ENCODE data around the gene CD40. TPM values are rescaled to one million over a fixed set of nuclear protein-coding genes. Genes with fewer than 3 reads are reported as not detected.

The CD40 gene
- total RNA-seq, 1 experiment from 2014 or later, result 6.3 TPM

- Histone ChIP-seq H3K9ac (ENCODE audit: low read length) (no peak overlapping the region), H2AFZ (ENCODE audit: low read length) (no peak overlapping the region), H3K27ac (ENCODE audit: low read length) (no peak overlapping the region), H4K20me1 (ENCODE audit: insufficient read depth, low read depth, low read length) (no peaks in the 10 kb centered on the region; the same call in 1 of the 2 replicates), H3K36me3 (ENCODE audit: insufficient read depth, low read length) (no peaks in the 10 kb centered on the region), H3K27me3 (ENCODE audit: low read length) (0 out of 2 replicates have a peak, but pooled peaks cover 3% of the 10 kb centered on the region), H3K4me1 (ENCODE audit: low read length) (peaks cover 3% of the 10 kb centered on the region; the same call in 1 of the 2 replicates), H3K79me2 (ENCODE audit: low read length) (no peaks in the 10 kb centered on the region), H3K9me3 (ENCODE audit: low read length) (no peaks in the 10 kb centered on the region), H3K4me3 (ENCODE audit: low read length) (no peak overlapping the region), H3K4me2 (ENCODE audit: low read depth, low read length, poor library complexity, severe bottlenecking) (no peak overlapping the region), H3K9me2 (replicated peaks; ENCODE audit: insufficient read depth, low read length) (no peaks in the 10 kb centered on the region)
- DNase-seq, result peak; percentile 65
These were observed 10.4 kb downstream of the CD40 start for GRCh38 chr20:46128310-46129151.

- Histone ChIP-seq H3K4me1 (ENCODE audit: low read length) (peaks cover 3% of the 10 kb centered on the region; the same call in 1 of the 2 replicates), H3K9me3 (ENCODE audit: low read length) (no peaks in the 10 kb centered on the region), H3K9me2 (replicated peaks; ENCODE audit: insufficient read depth, low read length) (no peaks in the 10 kb centered on the region), H2AFZ (ENCODE audit: low read length) (no peak overlapping the region), H3K9ac (ENCODE audit: low read length) (no peak overlapping the region), H3K79me2 (ENCODE audit: low read length) (no peaks in the 10 kb centered on the region), H4K20me1 (ENCODE audit: insufficient read depth, low read depth, low read length) (no peaks in the 10 kb centered on the region; the same call in 1 of the 2 replicates), H3K36me3 (ENCODE audit: insufficient read depth, low read length) (no peaks in the 10 kb centered on the region), H3K27ac (ENCODE audit: low read length) (no peak overlapping the region), H3K4me3 (ENCODE audit: low read length) (no peak overlapping the region), H3K4me2 (ENCODE audit: low read depth, low read length, poor library complexity, severe bottlenecking) (no peak overlapping the region), H3K27me3 (ENCODE audit: low read length) (0 out of 2 replicates have a peak, but pooled peaks cover 3% of the 10 kb centered on the region)
- DNase-seq, result no peak
These were observed 11.9 kb downstream of the CD40 start for GRCh38 chr20:46129955-46130481.

- H3K4me3 ChIP-seq (ENCODE audit: low read length), result no peak overlapping the region
- no peak for DNase-seq
- H3K9me2 ChIP-seq (replicated peaks; ENCODE audit: insufficient read depth, low read length), result no peaks in the 10 kb centered on the region
- peaks cover 3% of the 10 kb centered on the region; the same call in 1 of the 2 replicates for H3K4me1 ChIP-seq (ENCODE audit: low read length)
- H3K4me2 ChIP-seq (ENCODE audit: low read depth, low read length, poor library complexity, severe bottlenecking), result no peak overlapping the region
- H3K79me2 ChIP-seq (ENCODE audit: low read length), result no peaks in the 10 kb centered on the region
- H3K27me3 ChIP-seq (ENCODE audit: low read length), result 0 out of 2 replicates have a peak, but pooled peaks cover 3% of the 10 kb centered on the region
- H3K9me3 ChIP-seq (ENCODE audit: low read length), result no peaks in the 10 kb centered on the region
- no peaks in the 10 kb centered on the region; the same call in 1 of the 2 replicates for H4K20me1 ChIP-seq (ENCODE audit: insufficient read depth, low read depth, low read length)
- H3K36me3 ChIP-seq (ENCODE audit: insufficient read depth, low read length), result no peaks in the 10 kb centered on the region
- H3K27ac ChIP-seq (ENCODE audit: low read length), result no peak overlapping the region
- no peak overlapping the region for H3K9ac ChIP-seq (ENCODE audit: low read length)
- H2AFZ ChIP-seq (ENCODE audit: low read length), result no peak overlapping the region
These were observed 12.4 kb downstream of the CD40 start for GRCh38 chr20:46130534-46130933.

GRCh38 chr20:46131396-46131795 lies 13.3 kb downstream of the CD40 start:
- H3K36me3 ChIP-seq (ENCODE audit: insufficient read depth, low read length), result no peaks in the 10 kb centered on the region
- H3K27ac ChIP-seq (ENCODE audit: low read length), result no peak overlapping the region
- no peak for DNase-seq
- no peak overlapping the region for H2AFZ ChIP-seq (ENCODE audit: low read length)
- no peaks in the 10 kb centered on the region for H3K9me2 ChIP-seq (replicated peaks; ENCODE audit: insufficient read depth, low read length)
- H3K79me2 ChIP-seq (ENCODE audit: low read length), result no peaks in the 10 kb centered on the region
- H4K20me1 ChIP-seq (ENCODE audit: insufficient read depth, low read depth, low read length), result no peaks in the 10 kb centered on the region; the same call in 1 of the 2 replicates
- H3K4me1 ChIP-seq (ENCODE audit: low read length), result peaks cover 3% of the 10 kb centered on the region; the same call in 1 of the 2 replicates
- H3K9ac ChIP-seq (ENCODE audit: low read length), result no peak overlapping the region
- no peaks in the 10 kb centered on the region for H3K9me3 ChIP-seq (ENCODE audit: low read length)
- 0 out of 2 replicates have a peak, but pooled peaks cover 3% of the 10 kb centered on the region for H3K27me3 ChIP-seq (ENCODE audit: low read length)
- H3K4me2 ChIP-seq (ENCODE audit: low read depth, low read length, poor library complexity, severe bottlenecking), result no peak overlapping the region
- H3K4me3 ChIP-seq (ENCODE audit: low read length), result no peak overlapping the region

GRCh38 chr20:46132705-46133120 lies 14.6 kb downstream of the CD40 start:
- Histone ChIP-seq H3K27ac (ENCODE audit: low read length) (no peak overlapping the region), H3K4me2 (ENCODE audit: low read depth, low read length, poor library complexity, severe bottlenecking) (no peak overlapping the region), H3K9me2 (replicated peaks; ENCODE audit: insufficient read depth, low read length) (no peaks in the 10 kb centered on the region), H4K20me1 (ENCODE audit: insufficient read depth, low read depth, low read length) (no peaks in the 10 kb centered on the region), H3K27me3 (ENCODE audit: low read length) (0 out of 2 replicates have a peak, but pooled peaks cover 3% of the 10 kb centered on the region), H2AFZ (ENCODE audit: low read length) (no peak overlapping the region), H3K9me3 (ENCODE audit: low read length) (no peaks in the 10 kb centered on the region), H3K36me3 (ENCODE audit: insufficient read depth, low read length) (no peaks in the 10 kb centered on the region), H3K9ac (ENCODE audit: low read length) (no peak overlapping the region), H3K79me2 (ENCODE audit: low read length) (no peaks in the 10 kb centered on the region), H3K4me3 (ENCODE audit: low read length) (no peak overlapping the region), H3K4me1 (ENCODE audit: low read length) (peaks cover 3% of the 10 kb centered on the region; the same call in 1 of the 2 replicates)
- DNase-seq, result peak; percentile 90

- H3K27ac ChIP-seq (ENCODE audit: low read length), result no peak overlapping the region
- no peaks in the 10 kb centered on the region for H3K9me2 ChIP-seq (replicated peaks; ENCODE audit: insufficient read depth, low read length)
- H3K27me3 ChIP-seq (ENCODE audit: low read length), result 0 out of 2 replicates have a peak, but pooled peaks cover under 1% of the 10 kb centered on the region
- H3K36me3 ChIP-seq (ENCODE audit: insufficient read depth, low read length), result no peaks in the 10 kb centered on the region
- peaks cover 3% of the 10 kb centered on the region; the same call in 1 of the 2 replicates for H3K4me1 ChIP-seq (ENCODE audit: low read length)
- H4K20me1 ChIP-seq (ENCODE audit: insufficient read depth, low read depth, low read length), result no peaks in the 10 kb centered on the region
- no peak overlapping the region for H2AFZ ChIP-seq (ENCODE audit: low read length)
- no peak overlapping the region for H3K4me2 ChIP-seq (ENCODE audit: low read depth, low read length, poor library complexity, severe bottlenecking)
- H3K4me3 ChIP-seq (ENCODE audit: low read length), result no peak overlapping the region
- no peak overlapping the region for H3K9ac ChIP-seq (ENCODE audit: low read length)
- no peak for DNase-seq
- H3K79me2 ChIP-seq (ENCODE audit: low read length), result no peaks in the 10 kb centered on the region
- H3K9me3 ChIP-seq (ENCODE audit: low read length), result no peaks in the 10 kb centered on the region
These were observed 16.0 kb downstream of the CD40 start for GRCh38 chr20:46133886-46134654.

- no peak for DNase-seq
These were observed 16.6 kb downstream of the CD40 start for GRCh38 chr20:46134716-46135115.

More at GRCh38 chr20:46134716-46135115, 16.6 kb downstream of the CD40 start:
- Histone ChIP-seq H3K9me2 (replicated peaks; ENCODE audit: insufficient read depth, low read length) (no peaks in the 10 kb centered on the region), H3K9ac (ENCODE audit: low read length) (no peak overlapping the region), H3K9me3 (ENCODE audit: low read length) (no peaks in the 10 kb centered on the region), H3K79me2 (ENCODE audit: low read length) (no peaks in the 10 kb centered on the region), H4K20me1 (ENCODE audit: insufficient read depth, low read depth, low read length) (no peaks in the 10 kb centered on the region), H3K27me3 (ENCODE audit: low read length) (no peaks in the 10 kb centered on the region), H3K4me1 (ENCODE audit: low read length) (peaks cover 5% of the 10 kb centered on the region), H3K27ac (ENCODE audit: low read length) (no peak overlapping the region), H3K4me2 (ENCODE audit: low read depth, low read length, poor library complexity, severe bottlenecking) (no peak overlapping the region), H2AFZ (ENCODE audit: low read length) (no peak overlapping the region), H3K36me3 (ENCODE audit: insufficient read depth, low read length) (no peaks in the 10 kb centered on the region), H3K4me3 (ENCODE audit: low read length) (no peak overlapping the region)

All from Karpas-422 (cell line).